NCI-H128 (cell line): ENCODE results near the gene SH2D7.

Experiments used
- DNase-seq: peaks from one replicate; lab custom pipeline; 2025; ENCODE audit not compliant: unreplicated experiment; lab: John Stamatoyannopoulos, UW

SH2D7 gene

DNA sequence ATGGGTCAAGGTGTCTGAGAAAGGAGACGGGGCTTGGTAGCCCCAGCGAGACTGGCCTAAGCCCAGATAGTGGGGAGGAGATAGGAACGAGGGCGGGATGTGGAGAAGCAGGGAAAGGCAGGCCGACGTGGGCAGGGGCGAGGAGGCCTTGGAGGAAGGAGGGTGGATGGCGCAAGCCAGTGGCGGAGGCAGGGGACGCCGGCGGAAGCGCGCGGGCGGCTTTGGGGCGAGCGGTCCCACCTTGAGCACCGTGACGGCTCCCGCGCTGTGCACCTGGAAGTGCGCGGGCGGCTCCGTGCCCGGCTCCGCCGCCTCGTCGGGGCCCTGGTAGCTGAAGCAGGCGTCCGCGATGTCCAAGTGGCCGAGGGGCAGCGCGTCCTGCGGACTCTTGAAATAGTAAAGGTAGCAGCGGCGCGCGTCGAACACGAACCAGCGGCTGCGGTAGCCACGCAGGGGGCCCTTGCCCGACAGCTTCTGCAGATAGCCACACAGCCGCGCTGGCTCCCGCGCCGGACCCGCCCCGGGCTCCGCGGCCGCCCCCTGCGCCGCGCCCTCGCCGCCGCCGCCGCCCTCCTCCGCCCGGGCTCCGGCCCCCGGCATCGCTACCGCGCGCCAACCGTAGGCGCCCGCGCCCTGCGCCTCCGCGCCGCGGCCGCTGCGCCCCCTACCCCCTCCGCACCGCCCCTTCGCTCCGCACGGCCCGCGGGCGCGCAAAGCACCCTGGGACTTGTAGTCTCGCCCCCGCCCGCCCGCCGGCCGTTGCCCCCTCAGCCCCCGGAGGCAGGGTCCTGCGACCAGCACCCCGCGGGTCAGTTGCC, 15.1 kb upstream of the SH2D7 start, which contains the start of gene TBC1D2B:
Gene TBC1D2B (minus strand): TSS at position 659 of the 818 bp plus-strand sequence. CDS start 59 bp downstream, at position 600.
- DNase-seq: no peak

DNA sequence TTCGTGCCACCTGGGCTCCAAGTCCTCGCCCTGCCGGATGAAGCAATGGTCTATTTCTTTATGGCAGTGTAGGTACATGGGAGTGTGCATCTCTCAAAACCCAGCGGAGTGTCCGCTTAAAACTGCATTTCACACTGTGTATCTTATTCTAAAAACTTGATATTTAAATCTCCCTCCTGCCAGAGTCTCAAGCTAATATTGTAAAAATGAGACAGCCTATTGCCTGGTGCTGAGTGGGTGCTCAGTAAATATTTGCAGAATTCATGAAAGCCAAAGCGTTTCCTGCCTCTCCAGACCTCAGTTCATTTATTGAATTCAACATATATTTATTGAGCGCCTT, 14.5 kb upstream of the SH2D7 start:
- DNase-seq: no peak

DNA sequence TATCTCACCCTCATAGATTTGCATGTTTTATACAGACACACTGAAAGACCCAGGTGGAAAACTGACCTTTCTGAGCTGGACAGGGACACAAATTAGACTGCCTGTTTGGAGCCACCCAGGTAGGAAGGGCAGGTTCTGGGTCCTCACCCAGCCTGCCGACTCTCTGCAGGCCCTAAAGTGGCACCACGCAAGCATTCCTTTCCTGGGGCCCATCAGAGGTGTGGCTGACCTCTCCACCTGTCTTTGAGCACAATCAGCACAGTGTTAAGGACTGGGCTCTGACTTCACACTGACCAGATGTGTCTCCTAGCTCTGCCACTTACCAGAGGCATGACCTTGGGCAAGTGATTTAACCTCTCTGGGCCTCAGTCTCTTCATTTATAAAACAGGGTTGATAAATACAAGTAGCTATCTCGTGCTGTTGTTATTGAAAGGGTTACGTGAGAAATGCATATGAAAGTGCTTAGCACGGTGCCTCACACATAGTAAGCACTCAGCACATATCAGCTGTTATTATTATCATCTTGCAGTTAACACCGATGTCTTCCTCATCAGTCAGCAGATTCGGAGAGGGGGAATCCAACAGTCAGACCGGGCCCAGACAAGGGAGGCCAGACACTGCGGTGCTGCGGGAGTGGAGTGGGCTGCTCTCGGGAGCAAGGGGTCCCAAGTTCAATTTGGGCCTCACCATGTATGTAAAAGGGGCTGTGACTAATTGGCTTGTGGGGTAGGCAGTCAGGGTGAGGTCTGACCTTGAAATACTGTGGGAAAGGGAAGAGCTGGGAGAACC, 12.9 kb upstream of the SH2D7 start:
- DNase-seq: no peak

DNA sequence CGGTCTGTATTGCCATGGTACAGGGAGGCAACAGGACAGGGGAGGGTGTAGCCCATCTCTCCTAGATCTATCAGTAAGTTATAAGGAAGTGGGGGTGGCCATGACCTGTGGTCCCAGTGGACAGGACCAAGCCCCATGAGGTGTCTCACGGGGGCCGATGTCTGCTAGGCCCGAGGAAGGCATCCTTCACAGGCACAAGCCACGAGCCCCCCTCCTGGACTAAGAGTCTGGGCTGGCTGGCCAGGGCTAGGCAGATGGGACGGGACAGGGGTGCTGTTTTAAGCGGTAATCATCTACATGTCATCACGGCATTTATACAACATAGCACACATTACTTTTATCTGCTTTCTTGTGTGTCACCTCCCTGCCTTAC, 12.3 kb upstream of the SH2D7 start:
- no peak for DNase-seq

DNA sequence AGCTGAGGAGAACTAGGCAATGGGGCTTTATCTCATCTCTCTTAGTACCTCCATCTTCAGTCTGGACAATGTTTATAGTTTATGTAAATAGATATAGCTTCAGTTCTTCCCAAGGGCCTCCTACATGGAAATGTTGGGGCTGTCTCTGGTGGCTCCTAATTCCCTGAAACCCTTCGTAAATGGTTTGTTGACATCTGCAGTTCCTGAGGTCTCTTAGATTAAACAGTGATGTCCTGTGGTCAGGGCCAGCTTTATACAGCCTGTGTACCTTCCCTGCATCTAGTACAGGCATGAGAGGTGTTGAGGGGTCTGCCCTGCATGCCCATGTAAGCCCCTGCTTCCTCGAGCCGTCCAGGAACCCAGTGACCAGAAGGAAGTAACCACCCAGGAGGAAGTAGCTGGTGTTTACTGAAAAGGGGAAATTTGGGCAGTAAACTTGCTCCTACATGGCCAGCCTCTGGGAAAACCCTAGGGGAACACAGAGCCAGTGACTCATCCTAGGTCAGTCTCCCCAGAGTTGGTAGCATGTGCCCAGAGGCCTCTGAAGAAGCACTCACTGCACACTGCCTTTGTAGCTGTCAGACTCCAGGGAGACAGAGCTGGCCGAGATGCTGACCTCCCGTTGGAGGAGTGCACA, 10.1 kb upstream of the SH2D7 start:
- DNase-seq: no peak

DNA sequence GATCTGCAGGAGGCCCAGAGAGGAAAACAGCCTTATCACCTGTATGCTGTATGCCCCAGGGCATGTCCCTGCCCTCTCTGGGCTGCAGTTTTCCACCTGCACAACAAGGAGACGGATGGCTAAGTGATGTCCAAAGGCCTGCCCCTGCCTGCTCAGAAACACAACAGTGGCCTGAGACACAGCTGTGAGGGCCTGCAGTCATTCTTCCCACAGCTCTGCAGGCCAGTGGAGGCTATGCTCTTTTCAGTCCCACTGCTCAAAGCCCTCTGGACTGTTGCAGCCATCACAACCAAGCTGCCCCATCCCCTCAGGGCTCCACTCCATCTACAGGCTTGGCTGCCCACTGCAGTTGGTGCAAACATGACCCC, 9.6 kb upstream of the SH2D7 start:
- no peak for DNase-seq

DNA sequence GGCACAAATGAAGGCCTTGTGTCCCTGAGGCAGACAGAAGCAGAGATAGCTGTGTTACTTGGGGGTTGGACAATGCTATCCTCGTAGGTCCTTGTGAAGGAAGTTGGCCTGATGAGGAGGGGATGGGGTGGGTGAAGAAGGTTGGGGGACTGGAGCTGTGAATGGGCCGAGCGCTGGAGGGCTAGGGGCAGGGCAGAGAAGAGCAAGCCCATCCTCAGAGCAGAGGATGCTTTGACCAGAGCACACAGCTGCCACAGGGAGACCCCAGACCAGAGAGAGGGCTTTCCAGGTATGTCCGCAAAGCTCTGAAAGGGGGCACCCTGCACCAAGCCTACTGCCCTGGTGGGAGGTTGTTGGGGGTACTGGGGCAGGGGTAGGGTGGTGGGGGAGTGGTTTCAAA, 9.2 kb upstream of the SH2D7 start:
- no peak for DNase-seq

DNA sequence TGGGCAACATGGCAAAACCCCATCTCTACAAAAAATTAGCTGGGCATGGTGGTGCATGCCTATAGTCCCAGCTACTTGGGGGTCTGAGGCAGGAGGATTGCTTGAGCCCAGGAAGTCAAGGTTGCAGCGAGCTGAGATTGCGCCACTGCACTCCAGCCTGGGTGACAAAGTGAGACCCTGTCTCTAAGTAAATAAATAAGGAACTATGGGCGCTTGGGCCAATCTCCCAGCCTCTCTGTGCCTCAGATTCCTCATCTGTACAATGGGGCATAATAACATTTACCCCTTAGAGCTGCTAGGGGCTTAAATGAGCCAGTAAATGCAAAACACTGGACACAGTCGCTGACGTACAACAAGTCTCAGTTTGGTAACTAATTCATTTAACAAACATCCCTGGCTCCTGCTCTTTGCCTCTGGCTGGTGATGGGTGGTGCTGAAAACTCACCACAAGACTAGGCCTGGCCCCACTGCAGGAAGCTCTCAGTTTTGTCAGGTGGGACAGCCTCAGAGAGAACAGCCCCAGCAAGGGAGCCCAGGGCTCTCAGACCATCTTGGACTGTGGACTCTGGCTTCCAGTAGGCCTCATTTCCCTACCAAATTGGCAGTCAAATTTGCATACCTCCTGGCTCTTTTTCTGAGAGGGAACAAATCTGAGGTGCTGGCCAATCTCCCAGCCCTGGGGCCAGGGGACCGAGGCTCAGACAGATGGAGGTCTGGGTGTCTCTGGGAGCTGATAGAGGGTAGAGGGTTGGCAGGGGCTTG, 8.5 kb upstream of the SH2D7 start:
- DNase-seq: no peak

DNA sequence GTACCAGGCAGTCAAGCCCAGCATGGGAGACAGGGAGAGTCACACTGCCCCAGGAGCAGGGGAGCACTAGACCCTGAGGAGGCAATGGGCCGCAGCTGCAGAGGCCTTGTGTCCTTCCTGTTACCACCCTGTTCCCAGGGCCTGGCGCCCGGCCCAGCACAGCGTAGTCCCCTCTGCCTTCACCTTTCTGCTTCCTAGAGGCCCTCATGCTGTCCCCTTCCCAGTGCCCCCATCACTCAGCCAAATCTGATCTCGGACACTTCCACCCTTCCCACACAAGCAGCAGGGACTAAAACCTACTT, 8.0 kb upstream of the SH2D7 start:
- no peak for DNase-seq

DNA sequence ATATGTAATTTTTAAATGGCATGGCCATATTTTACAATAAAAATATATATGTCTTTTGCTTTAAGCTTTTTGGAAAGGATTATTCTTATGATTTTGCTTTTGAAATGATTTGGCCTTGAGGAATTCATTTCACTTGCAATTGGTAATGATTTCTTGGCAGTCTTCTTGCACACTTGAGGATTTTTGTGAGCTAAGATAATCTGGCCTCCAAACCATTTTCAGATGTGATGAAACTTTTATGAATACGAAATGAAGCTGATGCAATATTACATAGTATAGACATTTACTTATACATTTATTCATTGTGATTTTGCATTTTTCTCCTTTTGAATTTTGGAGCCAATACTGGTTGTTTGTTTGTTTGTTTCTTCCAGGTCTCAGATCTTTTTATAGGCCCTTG, 6.4 kb upstream of the SH2D7 start:
- DNase-seq: no peak

DNA sequence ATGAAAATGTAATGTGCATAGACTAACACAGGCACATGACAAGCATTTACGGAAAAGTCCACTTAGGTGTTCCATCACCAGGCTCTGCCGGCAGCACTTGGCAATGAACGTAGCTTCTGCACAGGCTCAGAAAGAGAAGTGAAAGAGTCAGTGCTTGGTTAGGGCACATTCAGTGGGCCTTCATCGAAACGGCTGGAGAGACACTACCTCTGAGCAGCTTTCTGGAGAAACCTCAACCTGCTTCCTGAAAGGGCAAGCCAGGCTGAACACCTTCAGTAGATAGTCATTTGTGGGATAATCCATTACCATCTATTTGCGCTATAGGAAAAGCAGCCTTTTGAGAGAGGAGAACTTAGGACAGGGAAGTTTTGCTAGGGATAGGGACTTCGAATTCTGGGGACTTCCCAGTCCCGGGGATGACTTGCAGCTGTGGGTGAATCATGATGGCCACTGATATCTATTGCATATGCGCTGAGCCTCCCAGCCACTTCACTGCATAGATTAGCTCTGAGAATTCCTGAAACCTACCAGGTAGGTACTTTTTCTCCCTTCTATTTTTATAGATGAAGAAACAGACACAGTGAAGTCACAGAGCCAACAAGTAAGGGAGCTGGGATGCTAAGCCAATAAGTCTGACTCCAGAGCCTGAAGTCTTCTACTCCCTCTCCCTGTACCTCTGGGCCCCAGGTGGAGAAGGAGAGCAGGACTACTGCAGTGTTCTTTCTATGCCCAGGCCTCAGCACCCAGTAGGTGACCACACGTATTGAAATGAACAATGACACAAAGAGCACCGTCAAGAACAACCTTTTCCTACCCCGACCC, 4.2 kb upstream of the SH2D7 start:
- DNase-seq: no peak

DNA sequence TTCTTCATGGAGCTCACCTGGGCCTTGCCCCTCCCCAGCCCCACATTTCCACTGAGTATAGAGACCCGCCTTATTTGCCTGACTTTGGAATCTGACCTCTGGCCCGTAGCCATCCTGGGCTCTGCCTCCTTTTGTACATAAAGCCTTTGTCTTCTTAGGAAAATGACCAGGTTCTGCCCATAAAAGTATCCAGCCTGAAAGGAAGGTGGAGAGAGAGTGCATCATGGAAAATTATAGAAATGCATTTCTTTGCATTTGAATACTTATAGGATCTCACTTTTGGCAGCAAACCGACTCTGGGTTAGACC, 3.6 kb upstream of the SH2D7 start:
- DNase-seq: no peak

DNA sequence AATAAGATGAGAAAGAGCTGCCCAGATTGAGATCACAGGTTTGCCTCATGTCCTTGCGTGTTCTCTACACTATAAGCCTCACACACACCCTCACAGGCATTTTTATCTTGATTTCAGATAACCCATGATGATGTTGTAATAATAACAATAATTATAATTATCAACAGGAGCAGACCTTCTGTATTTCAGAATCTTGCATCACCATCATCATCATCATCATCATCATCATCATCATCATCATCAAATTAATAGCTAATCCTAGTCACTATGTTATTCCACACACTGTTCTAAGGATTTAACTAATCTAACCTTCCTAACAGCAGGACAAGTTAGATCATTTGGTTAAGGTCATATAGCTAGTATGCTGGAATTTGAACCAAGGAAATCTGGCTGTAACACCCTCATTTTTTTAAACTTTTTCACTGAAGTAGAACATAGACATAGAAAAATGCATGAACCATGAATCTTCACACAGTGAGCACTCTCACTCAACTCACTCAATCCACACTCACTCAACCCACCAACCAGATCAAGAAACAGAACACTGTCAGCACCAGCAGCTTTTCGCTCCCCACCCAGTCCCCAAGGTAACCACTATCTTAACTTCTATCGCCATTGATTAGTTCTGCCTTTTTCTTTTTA, 1.8 kb upstream of the SH2D7 start:
- DNase-seq: no peak

DNA sequence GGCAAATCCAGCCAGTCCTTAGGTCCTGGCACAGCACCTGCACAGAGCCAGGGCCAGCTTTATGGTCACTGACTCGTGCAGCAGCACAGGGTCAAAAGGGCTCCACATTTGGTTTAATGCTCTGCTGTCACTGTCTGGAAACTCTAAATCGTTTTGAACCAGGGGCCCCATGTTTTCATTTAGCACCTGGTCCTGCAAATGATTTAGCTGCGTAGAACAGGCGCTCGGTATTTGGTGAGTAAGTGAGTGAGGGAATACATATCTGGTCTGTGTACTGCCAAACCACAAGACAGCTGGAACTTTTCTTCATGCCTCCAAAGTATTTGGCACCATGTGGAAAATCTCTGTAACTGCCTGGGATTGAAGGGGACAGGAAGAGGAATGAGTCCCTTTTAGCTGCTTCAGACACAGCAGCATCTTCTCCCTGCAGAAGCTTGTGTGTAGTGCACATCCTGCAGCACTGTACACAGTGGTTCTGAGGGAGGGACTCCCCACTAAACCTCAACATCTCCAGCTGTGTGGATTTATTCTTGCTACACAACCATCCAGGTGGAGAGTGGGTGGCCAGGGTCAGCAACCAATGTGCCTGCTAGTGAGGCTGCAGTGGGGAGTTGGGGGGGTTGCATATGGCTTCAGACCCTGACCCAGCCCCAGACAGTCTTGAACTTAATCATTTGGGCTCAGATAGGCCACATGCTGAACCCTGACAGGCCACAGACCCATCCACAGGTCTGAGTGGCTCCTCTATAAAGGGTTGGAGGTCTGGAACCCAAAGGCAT, 1.1 kb downstream of the SH2D7 start:
- DNase-seq: no peak

DNA sequence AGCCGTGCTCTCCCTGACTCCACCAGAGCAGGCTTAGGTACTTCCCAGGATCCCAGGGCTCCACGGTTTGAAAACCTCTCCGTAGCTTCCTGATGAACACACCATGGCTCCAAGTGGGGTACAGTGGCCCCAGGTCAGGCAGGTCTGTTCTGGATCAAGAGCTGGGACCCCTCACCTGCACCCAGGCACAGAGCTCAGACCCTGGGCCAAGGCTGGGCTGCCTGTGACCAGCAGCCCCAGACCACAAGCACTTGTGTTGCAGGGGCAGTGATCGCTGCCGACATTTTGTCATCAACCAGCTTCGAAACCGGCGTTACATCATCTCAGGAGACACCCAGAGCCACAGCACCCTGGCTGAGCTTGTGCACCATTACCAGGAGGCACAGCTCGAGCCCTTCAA, 5.3 kb downstream of the SH2D7 start:
- DNase-seq: no peak

DNA sequence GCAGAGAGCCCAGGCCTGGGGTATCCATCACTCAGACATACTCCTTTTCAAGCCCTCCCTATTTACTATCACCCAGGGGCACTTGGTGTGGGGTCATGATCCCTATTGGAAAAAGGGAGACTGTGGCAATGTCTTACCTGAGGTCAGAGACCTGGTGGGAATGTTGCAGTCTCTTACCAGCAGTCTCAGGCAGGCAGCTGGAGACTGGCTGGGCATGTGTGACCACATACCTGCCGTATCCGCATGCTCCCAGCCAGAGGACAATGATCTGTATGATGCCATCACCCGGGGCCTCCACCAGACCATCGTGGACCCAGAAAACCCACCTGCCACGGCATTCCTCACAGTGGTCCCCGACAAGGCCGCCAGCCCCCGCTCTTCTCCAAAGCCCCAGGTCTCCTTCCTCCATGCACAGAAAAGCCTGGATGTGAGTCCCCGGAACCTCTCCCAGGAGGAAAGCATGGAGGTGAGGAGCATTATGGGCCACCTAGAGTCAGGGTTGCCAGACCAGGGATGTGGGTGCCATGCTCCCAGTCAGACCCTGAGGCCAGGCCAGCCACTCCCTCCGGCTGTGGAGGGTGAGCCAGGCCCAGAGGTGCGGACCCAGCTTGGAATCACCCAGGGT, 5.9 kb downstream of the SH2D7 start:
- DNase-seq: no peak

DNA sequence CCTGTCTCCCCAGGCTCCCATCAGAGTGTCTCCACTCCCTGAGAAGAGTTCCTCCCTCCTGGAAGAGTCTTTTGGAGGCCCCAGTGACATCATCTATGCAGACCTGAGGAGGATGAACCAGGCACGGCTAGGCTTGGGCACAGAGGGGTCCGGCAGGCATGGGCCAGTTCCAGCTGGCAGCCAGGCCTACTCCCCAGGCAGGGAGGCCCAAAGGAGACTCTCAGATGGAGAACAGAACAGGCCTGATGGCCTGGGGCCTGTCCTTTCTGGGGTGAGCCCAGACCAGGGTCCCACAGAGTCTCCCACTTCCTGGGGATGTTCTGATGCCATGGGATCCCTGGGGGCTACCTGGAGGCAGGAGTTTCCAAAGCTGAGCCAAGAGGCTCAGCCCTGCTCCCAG, 8.5 kb downstream of the SH2D7 start:
- DNase-seq: no peak

DNA sequence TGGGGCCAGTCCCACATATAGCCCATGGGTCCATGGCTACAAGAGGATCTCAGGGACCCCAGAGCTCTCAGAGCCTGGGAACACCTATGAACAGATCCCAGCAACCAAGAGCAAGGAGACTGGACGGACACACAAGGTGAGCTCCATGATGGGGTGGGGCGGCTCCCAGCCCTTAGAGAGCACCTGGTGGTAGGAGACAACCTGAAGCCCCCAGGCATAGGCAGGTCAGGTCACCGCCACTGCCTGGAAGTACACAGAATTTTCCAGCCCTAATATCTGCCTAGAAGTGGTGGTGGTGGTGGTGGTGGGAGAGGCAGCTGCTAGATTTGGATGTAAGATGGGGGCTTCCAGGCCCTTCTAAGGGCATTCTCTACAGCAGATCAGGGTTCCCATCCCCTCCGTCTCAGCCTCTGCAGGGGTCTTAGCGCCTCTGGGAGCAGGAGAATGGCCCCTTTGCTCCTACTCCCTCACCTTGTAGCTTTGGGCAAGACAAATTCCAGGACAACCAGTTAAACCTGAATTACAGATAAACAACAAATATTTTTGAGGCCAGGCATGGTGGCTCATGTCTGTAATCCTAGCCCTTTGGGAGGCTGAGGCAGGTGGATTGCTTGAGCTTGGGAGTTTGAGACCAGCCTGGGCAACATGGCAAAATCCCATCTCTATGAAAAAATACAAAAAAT, 9.2 kb downstream of the SH2D7 start:
- DNase-seq: no peak

DNA sequence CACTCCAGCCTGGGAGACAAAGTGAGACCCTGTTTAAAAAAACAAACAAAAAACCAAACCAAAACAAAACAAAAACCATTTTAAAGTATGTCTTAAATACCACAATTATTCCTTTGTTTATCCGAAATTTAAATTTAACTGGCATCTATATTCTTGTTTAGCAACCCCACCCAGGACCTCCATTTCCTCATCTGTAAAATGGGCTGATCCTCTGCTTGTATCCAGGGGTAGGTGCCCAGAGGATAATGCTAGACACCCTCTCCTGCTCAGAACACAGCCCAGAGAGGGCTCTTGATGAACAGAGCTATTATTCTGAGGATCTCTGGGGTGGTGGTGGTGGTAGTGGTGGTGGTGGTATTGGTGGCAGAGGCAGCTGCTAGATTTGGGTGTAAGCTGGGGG, 9.8 kb downstream of the SH2D7 start:
- no peak for DNase-seq
